ENCODE measurements around the gene GPR143.

Gene GPR143

DNA sequence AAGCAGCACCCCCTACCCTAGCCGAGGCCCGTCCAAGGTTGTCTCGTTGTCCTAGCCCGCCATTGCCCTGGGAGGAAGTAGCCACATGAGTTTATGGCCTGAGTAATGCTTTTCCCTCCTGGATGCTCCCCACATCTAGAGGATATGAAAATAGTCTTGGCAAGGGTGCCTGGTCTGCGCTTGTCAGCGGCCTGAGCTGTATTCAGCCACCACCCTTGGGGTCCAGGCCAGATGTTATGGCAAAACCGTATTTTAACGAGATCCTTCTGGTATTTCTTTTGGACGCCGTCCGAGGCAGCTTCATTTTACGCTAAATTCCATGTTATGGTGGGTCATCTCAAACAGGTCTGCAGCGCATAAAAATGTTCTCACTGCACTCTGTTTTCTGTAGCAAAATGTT lies 89.3 kb downstream of the GPR143 start:
- FAIRE-seq (no peak), DNase-seq (ENCODE audit: low spot score) (no peak)
